Osteoblast (primary cell): ENCODE results near the gene MYDGF. TPM values are rescaled to one million over a fixed set of nuclear protein-coding genes. Genes with fewer than 3 reads are reported as not detected.

Experiments used
- DNase-seq: peaks from one replicate; pipeline ENCODE4 v3.0.0; 2011; ENCODE audit warnings: low spot score, mixed read lengths; ENCODE audit not compliant: insufficient read length; ENCODE audit errors: missing footprints
- H2AFZ ChIP-seq: 2 replicates; pipeline ENCODE4 v1.6.0; 2011; ENCODE audit warnings: mild to moderate bottlenecking, low read length
- H3K27ac ChIP-seq: 2 replicates; pipeline ENCODE4 v1.5.1; 2011; ENCODE audit warnings: mild to moderate bottlenecking, low read depth, low read length, moderate library complexity
- H3K27me3 ChIP-seq: 2 replicates; pipeline ENCODE4 v1.6.0; 2012; ENCODE audit warnings: mild to moderate bottlenecking, control low read depth, inconsistent platforms, low read length, moderate library complexity; ENCODE audit not compliant: insufficient read depth
- H3K36me3 ChIP-seq: 2 replicates; pipeline ENCODE4 v1.5.1; 2011; ENCODE audit warnings: mild to moderate bottlenecking, low read length, control low read depth, moderate library complexity; ENCODE audit not compliant: insufficient read depth
- H3K4me1 ChIP-seq: 2 replicates; pipeline ENCODE4 v1.5.1; 2011; ENCODE audit warnings: mild to moderate bottlenecking, low read length, control low read depth, moderate library complexity; ENCODE audit not compliant: insufficient read depth
- H3K4me2 ChIP-seq: 2 replicates; pipeline ENCODE4 v1.6.0; 2011; ENCODE audit warnings: mild to moderate bottlenecking, low read length; ENCODE audit not compliant: insufficient read depth
- H3K4me3 ChIP-seq: fragments of 200-600 bp; sonication (generic); 3 replicates; pipeline ENCODE4 v1.5.1; 2012; ENCODE audit warnings: mild to moderate bottlenecking, low read length, inconsistent platforms; ENCODE audit not compliant: insufficient read depth
- H3K79me2 ChIP-seq: 2 replicates; pipeline ENCODE4 v1.6.0; 2012; ENCODE audit warnings: mild to moderate bottlenecking, low read length, control low read depth, inconsistent platforms; ENCODE audit not compliant: insufficient read depth
- H3K9me3 ChIP-seq: 2 replicates; pipeline ENCODE4 v1.5.1; 2011; ENCODE audit warnings: low read depth, low read length, control low read depth
- H4K20me1 ChIP-seq: 2 replicates; pipeline ENCODE4 v1.6.0; 2012; ENCODE audit warnings: mild to moderate bottlenecking, low read length, control low read depth; ENCODE audit not compliant: insufficient read depth
- CTCF ChIP-seq: IDR thresholded peaks from 2 replicates; pipeline ENCODE4 v1.5.1; 2011; ENCODE audit warnings: mild to moderate bottlenecking, low read depth, low read length, moderate library complexity; ENCODE audit errors: extremely low read depth
- total RNA-seq: library from RNA; depleted of rRNA; stranded (reverse); fragments of >200 nt; gene quantifications from 2 replicates; pipeline ENCODE4 v1.2.3, GENCODE V29; 2012

The MYDGF gene
- total RNA-seq, 1 donor: 152 TPM

GRCh38 chr19:4649392-4650047 lies 20.6 kb downstream of the MYDGF start:
- H3K27ac ChIP-seq: no peak overlapping the region
- H4K20me1 ChIP-seq: peaks cover 3% of the 10 kb centered on the region
- H3K4me3 ChIP-seq: no peak overlapping the region
- H3K4me1 ChIP-seq: peaks cover 6% of the 10 kb centered on the region
- no peaks in the 10 kb centered on the region for H3K79me2 ChIP-seq
- peak; percentile 32 for DNase-seq
- no peaks in the 10 kb centered on the region for H3K27me3 ChIP-seq
- peaks cover 2% of the 10 kb centered on the region for H3K36me3 ChIP-seq
- H2AFZ ChIP-seq: no peak overlapping the region
- no peaks in the 10 kb centered on the region for H3K9me3 ChIP-seq
- TF ChIP-seq CTCF: no peak
- H3K4me2 ChIP-seq: no peak overlapping the region

DNA sequence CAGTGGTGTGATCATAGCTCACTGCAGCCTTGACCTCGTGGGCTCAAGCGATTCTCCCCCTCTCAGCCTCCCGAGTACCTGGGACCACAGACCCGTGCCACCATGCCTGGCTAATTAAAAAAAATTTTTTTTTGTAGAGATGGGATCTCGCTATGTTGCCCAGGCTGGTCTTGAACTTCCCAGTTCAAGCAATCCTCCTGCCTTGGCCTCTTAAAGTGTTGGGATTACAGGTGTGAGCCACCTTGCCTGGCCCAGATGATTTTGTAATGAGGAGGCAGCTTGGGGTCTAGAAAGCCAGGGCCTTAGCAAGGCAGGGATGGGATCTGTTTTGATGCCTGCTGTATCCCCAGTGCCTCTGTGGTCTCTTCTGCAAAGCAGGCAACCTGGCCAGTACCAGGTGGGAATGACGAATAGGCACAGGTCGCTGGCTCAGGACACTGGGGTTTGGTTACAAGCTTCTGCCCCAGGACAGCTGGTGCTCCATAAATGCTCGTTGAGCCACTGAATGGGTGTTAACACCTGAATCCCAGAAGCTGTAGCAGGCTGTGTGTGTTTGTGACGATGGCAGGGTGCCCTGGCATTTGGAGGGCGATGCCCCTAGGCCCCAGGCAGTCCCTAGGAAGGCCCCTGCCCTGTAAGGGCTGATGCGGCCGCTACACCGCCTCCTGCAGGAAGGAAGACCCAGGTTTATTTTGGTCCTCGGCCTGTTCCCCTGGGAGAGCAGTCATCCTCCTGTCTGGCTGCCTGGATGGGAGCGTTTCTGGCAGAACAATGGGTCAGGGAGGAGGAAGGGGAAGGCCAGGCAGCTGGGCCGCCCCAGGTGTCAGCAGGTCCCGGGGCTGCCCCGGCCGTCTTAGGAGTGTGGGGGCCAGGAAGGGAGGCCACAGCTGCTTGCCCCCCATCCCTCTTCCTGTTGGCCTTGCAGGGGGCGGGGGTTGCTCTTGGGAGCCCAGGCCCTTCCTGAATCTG lies 22.2 kb downstream of the MYDGF start:
- H2AFZ ChIP-seq: no peak overlapping the region
- H3K9me3 ChIP-seq: no peaks in the 10 kb centered on the region
- H3K4me1 ChIP-seq: peaks cover 6% of the 10 kb centered on the region
- peak; percentile 38 for TF ChIP-seq CTCF
- H3K27ac ChIP-seq: no peak overlapping the region
- H3K36me3 ChIP-seq: peaks cover 2% of the 10 kb centered on the region
- H3K4me3 ChIP-seq: no peak overlapping the region
- no peaks in the 10 kb centered on the region for H3K79me2 ChIP-seq
- no peak overlapping the region for H3K4me2 ChIP-seq
- H3K27me3 ChIP-seq: no peaks in the 10 kb centered on the region
- H4K20me1 ChIP-seq: peaks cover 3% of the 10 kb centered on the region
- DNase-seq: peak; percentile 97

GRCh38 chr19:4645718-4646117 lies 24.4 kb downstream of the MYDGF start:
- H3K9me3 ChIP-seq: no peaks in the 10 kb centered on the region
- no peak for TF ChIP-seq CTCF
- no peak overlapping the region for H3K27ac ChIP-seq
- H3K36me3 ChIP-seq: no peaks in the 10 kb centered on the region
- DNase-seq: peak; percentile 71
- H3K27me3 ChIP-seq: no peaks in the 10 kb centered on the region
- no peaks in the 10 kb centered on the region for H3K79me2 ChIP-seq
- no peak overlapping the region for H3K4me3 ChIP-seq
- no peak overlapping the region for H3K4me2 ChIP-seq
- H4K20me1 ChIP-seq: peaks cover 3% of the 10 kb centered on the region
- peaks cover 6% of the 10 kb centered on the region for H3K4me1 ChIP-seq
- H2AFZ ChIP-seq: no peak overlapping the region

DNA sequence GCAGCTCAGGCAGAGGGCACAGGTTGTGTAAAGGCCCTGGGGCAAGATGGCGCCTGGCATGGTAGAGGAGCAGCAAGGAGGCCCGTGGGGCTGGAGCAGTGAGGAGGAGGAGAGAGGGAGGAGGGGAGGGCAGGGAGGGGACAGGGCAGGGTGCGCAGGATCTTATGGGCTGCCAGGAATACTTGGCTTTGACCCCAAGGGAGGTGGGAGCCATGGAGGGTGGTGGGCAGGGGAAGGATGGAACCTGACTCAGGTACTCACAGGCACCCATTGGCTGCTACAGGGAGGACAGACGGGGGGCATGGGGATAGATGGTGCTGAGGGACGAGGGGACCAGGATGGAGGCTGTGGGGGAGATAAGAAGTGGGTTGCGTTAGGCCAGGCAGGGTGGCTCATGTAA lies 27.5 kb downstream of the MYDGF start:
- no peaks in the 10 kb centered on the region for H3K9me3 ChIP-seq
- DNase-seq: peak; percentile 48
- H3K27me3 ChIP-seq: no peaks in the 10 kb centered on the region
- H3K27ac ChIP-seq: no peak overlapping the region
- no peak for TF ChIP-seq CTCF
- no peak overlapping the region for H3K4me2 ChIP-seq
- H3K36me3 ChIP-seq: no peaks in the 10 kb centered on the region
- H3K4me3 ChIP-seq: no peak overlapping the region
- H3K4me1 ChIP-seq: peaks cover 13% of the 10 kb centered on the region
- H3K79me2 ChIP-seq: peaks cover 7% of the 10 kb centered on the region
- H2AFZ ChIP-seq: no peak overlapping the region
- no peaks in the 10 kb centered on the region for H4K20me1 ChIP-seq
